BJ (cell line): Measurements from ENCODE around the gene CSF1. TPM values are rescaled to one million over a fixed set of nuclear protein-coding genes. Genes with fewer than 3 reads are reported as not detected.

Experiments used
- CTCF ChIA-PET: fragments of 350-600 bp; formaldehyde crosslinking; extraction: SDS; loops from one replicate; lab custom pipeline; 2021; ENCODE audit warnings: antibody characterized with exemption, inconsistent platforms; lab: Yijun Ruan, JAX
- POLR2A ChIA-PET: fragments of 300-600 bp; sonication (Branson Sonifier 250); formaldehyde crosslinking; extraction: SDS; loops from one replicate; lab custom pipeline; 2021; ENCODE audit warnings: antibody characterized with exemption; lab: Charles Lee
- DNase-seq: peaks from one replicate; pipeline ENCODE4 v3.0.0-alpha.2; 2011; ENCODE audit warnings: low read depth
- H3K27me3 ChIP-seq: 2 replicates; pipeline ENCODE4 v1.6.0; 2011; ENCODE audit warnings: low read length; ENCODE audit not compliant: control insufficient read depth, insufficient read depth
- H3K36me3 ChIP-seq: 2 replicates; pipeline ENCODE4 v1.5.1; 2011; ENCODE audit warnings: low read length; ENCODE audit not compliant: control insufficient read depth, insufficient read depth
- H3K4me3 ChIP-seq: 2 replicates; pipeline ENCODE4 v1.5.1; 2011; ENCODE audit warnings: low read depth, mild to moderate bottlenecking, control low read depth, low read length
- polyA plus RNA-seq: library from polyadenylated mRNA; depleted of rRNA; stranded (reverse); fragments of >200 nt; gene quantifications from 2 replicates; pipeline ENCODE4 v1.2.3, GENCODE V29; 2011
- TF ChIP-seq, protein P1 (sequence below): IDR thresholded peaks from 2 replicates; pipeline ENCODE4 v1.5.1; 2011; ENCODE audit warnings: low read depth, mild to moderate bottlenecking, control low read depth, inconsistent platforms, low read length, moderate library complexity; ENCODE audit not compliant: insufficient read depth

Gene CSF1
- polyA plus RNA-seq, 1 experiment, result 48.4 TPM

DNA sequence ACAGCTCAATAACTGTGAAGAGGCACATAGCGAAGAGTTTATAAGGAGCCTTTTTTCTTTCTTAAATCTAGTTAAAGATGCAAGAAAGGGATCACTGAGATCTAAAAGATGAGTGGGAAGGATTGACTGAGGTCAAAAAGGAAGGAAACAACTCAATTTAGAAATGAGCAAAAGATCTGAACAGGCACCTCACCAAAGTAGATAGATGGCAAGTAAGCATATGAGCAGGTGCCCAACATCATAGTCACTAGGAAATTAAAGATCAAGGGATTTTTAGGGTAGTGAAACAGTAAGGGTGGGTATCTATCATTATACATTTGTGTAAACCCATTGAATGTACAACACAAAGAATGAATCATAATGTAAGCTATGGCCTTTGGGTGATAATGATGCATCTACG lies 44.6 kb upstream of the CSF1 start:
- DNase-seq, result no peak
- Histone ChIP-seq H3K4me3 (no peak overlapping the region), H3K27me3 (no peaks in the 10 kb centered on the region), H3K36me3 (no peaks in the 10 kb centered on the region)
- TF ChIP-seq, protein P1, sequence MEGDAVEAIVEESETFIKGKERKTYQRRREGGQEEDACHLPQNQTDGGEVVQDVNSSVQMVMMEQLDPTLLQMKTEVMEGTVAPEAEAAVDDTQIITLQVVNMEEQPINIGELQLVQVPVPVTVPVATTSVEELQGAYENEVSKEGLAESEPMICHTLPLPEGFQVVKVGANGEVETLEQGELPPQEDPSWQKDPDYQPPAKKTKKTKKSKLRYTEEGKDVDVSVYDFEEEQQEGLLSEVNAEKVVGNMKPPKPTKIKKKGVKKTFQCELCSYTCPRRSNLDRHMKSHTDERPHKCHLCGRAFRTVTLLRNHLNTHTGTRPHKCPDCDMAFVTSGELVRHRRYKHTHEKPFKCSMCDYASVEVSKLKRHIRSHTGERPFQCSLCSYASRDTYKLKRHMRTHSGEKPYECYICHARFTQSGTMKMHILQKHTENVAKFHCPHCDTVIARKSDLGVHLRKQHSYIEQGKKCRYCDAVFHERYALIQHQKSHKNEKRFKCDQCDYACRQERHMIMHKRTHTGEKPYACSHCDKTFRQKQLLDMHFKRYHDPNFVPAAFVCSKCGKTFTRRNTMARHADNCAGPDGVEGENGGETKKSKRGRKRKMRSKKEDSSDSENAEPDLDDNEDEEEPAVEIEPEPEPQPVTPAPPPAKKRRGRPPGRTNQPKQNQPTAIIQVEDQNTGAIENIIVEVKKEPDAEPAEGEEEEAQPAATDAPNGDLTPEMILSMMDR, result no peak
- POLR2A ChIA-PET, result no interaction called here
- CTCF ChIA-PET, result interaction anchor here (1.2 to 1.9 kb wide), 2 partner anchors 16 to 118 kb away, joined by 3 to 8 read pairs; partner anchors contain the start of gene AHCYL1

DNA sequence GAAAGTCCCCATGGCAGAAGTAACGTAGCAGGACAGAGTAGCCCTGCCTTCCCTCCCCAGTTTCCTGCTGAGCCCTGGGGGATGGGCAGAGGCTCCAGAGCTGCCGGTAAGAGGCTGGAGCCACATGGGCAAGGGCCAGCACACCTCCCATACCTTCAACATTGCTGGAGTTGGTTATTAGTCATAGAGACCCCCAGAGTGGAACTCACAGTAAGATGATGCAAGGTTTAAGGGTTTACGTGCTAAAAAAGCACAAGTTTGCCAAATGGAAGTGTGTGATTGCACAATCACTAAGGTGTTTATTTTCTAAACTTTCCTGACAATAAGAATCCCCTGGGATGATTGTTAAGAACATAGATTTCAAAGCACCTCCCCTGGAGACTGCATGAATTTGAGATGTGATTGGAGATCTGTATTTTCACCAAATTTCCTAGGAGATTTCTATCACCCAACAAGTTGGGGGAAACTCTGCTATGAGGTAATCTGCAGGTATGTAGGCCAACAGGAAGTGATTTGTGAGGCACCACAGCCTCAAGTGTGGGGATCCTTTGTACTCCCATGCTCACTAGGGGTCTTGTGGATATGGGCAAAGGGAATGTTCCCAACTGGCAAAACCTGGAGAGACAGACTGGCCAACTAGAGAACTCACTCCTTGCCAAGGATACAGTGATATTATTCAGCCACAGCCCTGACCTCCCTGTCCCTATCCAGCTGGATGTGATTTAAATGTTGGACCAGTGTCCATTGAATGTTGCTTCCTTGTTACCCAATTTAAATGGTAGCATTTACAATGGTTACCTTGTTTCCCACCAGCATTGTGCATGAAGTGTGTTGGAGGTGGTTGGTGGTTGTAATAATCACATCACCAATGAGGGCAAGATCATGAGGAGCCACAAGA lies 37.1 kb upstream of the CSF1 start:
- H3K36me3 ChIP-seq, result no peaks in the 10 kb centered on the region
- no peaks in the 10 kb centered on the region for H3K27me3 ChIP-seq
- TF ChIP-seq, protein P1, result no peak
- no peak for DNase-seq
- no peak overlapping the region for H3K4me3 ChIP-seq
- CTCF ChIA-PET, result interaction anchor here (0.5 to 4.5 kb wide), 2 partner anchors 111 to 1046 kb away, joined by 3 to 25 read pairs; partner anchors contain the start of gene AHCYL1
- POLR2A ChIA-PET, result no interaction called here

DNA sequence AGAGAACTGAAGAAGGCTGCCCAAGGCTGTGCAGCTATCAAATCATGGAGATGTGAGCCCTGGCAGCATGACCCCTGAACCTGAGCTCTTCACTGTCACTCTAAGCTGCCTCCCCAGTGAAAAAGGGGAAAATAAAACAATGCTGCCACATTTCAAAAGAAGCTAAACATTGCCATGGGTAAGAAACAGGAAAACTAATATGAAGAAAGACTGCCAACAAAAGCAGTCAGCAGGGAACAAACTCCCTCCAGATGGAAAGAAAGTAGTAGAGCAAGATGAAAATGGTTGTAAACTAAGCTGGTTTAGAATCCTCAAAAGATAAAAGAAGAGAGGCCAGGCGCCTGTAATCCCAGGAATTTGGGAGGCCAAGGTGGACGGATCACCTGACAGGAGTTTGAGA lies 36.2 kb upstream of the CSF1 start:
- Histone ChIP-seq H3K4me3 (no peak overlapping the region), H3K36me3 (no peaks in the 10 kb centered on the region), H3K27me3 (no peaks in the 10 kb centered on the region)
- ChIA-PET POLR2A (no interaction called here), CTCF (interaction anchor here (0.9 to 4.5 kb wide), 2 partner anchors 30 to 110 kb away, joined by 3 to 25 read pairs; partner anchors contain the start of gene AHCYL1)
- TF ChIP-seq, protein P1, result no peak
- no peak for DNase-seq

DNA sequence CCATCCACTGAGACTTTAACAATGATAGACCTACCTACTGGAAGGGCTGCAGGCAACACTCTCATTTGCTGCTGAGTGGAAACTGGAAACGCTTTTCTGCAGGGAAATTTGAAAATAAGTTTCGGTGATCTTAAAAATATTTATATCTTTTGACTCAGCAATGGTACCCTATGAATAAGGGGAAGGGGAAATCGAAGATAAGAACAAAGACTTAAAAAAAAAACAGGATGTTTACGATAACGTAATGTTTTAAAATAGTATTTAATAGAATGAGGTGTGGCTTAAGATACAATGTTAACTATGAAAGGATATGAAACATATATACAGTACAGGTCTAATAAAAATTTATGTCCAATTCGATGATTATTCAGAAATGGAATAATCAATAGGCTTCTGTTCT lies 34.8 kb upstream of the CSF1 start:
- H3K4me3 ChIP-seq, result no peak overlapping the region
- TF ChIP-seq, protein P1, result no peak
- POLR2A ChIA-PET, result no interaction called here
- H3K27me3 ChIP-seq, result no peaks in the 10 kb centered on the region
- no peak for DNase-seq
- no peaks in the 10 kb centered on the region for H3K36me3 ChIP-seq
- CTCF ChIA-PET, result interaction anchor here (4.5 kb wide), 1 partner anchor 108 kb away, joined by 25 read pairs; the partner anchor contains the start of gene AHCYL1

DNA sequence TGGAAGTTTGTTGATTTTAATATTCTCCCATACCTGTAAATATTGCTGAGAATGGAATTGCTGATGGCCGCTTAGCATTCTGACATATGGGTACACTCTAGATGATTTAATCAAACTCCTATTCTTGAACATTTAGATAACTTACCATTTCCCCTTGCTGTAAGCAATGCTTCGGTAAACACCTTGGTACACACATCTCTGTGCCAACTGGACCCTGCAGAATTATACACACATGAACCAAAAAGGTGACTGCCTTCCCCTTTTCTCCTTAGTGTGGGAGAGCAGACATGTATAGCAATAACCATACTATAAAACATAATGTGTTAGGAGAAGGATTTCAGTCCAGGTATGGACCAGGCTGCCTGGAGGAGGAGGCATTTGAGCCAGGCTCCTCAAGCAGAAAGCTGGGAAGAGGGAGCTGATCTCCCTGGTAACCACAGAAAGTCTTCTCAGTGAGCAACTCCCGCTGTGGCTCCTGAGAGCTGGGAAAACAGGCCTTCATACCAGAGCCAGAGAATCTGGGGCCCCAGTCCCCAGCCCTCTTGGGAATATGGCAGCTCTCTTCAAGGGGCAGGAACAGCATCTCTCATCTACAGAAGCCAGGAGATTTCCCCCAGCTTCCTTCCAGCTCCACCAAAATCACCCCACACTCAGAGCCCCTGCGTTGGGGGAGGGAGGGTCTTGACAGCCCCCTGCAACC lies 33.9 kb upstream of the CSF1 start:
- POLR2A ChIA-PET, result interaction anchor here (0.9 kb wide), 1 partner anchor 108 kb away, joined by 3 read pairs; the partner anchor contains the start of gene AHCYL1

More for the DNA sequence above, 33.9 kb upstream of the CSF1 start:
- TF ChIP-seq, protein P1, result no peak
- DNase-seq, result no peak
- CTCF ChIA-PET, result interaction anchor here (0.7 to 1.6 kb wide), 10 partner anchors 10 to 107 kb away, joined by 3 to 17 read pairs (median 4); partner anchors contain the start of gene AHCYL1
- H3K4me3 ChIP-seq, result no peak overlapping the region
- H3K36me3 ChIP-seq, result no peaks in the 10 kb centered on the region
- no peaks in the 10 kb centered on the region for H3K27me3 ChIP-seq
